A673 (cell line): Measurements from ENCODE around the gene ROS1. TPM values are rescaled to one million over a fixed set of nuclear protein-coding genes. Genes with fewer than 3 reads are reported as not detected.

Experiments used
- BruUV-seq: library from RNA; stranded (reverse); fragments of 400-500 nt; replicated peaks from 2 replicates; lab custom pipeline; 2021; lab: Mats Ljungman, UMichigan
- CTCF ChIA-PET: fragments of 300-600 bp; sonication (Branson Sonifier 250); formaldehyde crosslinking; loops from one replicate; lab custom pipeline; 2022; ENCODE audit warnings: antibody characterized with exemption; lab: Charles Lee
- POLR2A ChIA-PET: fragments of 300-600 bp; sonication (Branson Sonifier 250); formaldehyde crosslinking; loops from one replicate; lab custom pipeline; 2022; ENCODE audit warnings: antibody characterized with exemption; ENCODE audit not compliant: low non-redundant PET; lab: Charles Lee
- DNase-seq: peaks from one replicate; pipeline ENCODE4 v3.0.0-alpha.2; 2015; ENCODE audit warnings: low spot score
- H3K27ac ChIP-seq: fragments of 200-600 bp; sonication (generic); 2 replicates; pipeline ENCODE4 v1.5.1; 2016; ENCODE audit warnings: mixed run types, low read depth, mild to moderate bottlenecking, mixed read lengths, antibody characterized with exemption, low read length; ENCODE audit not compliant: poor library complexity, severe bottlenecking
- H3K27me3 ChIP-seq: fragments of 200-600 bp; sonication (generic); replicated peaks from 2 replicates; pipeline ENCODE4 v1.6.1; 2017; ENCODE audit warnings: mixed run types, low read depth, mild to moderate bottlenecking, mixed read lengths, antibody characterized with exemption, low read length; ENCODE audit not compliant: insufficient read depth, poor library complexity
- H3K36me3 ChIP-seq: fragments of 200-600 bp; sonication (generic); 2 replicates; pipeline ENCODE4 v1.6.1; 2016; ENCODE audit warnings: mixed run types, mild to moderate bottlenecking, mixed read lengths, antibody characterized with exemption, low read length; ENCODE audit not compliant: insufficient read depth, poor library complexity, severe bottlenecking
- H3K4me1 ChIP-seq: fragments of 200-600 bp; sonication (generic); 2 replicates; pipeline ENCODE4 v1.6.1; 2017; ENCODE audit warnings: mixed run types, mild to moderate bottlenecking, mixed read lengths, antibody characterized with exemption, low read length; ENCODE audit not compliant: insufficient read depth, poor library complexity, severe bottlenecking
- H3K4me3 ChIP-seq: fragments of 200-600 bp; sonication (generic); 2 replicates; pipeline ENCODE4 v1.5.1; 2016; ENCODE audit warnings: low read depth, mixed run types, mild to moderate bottlenecking, mixed read lengths, low read length; ENCODE audit not compliant: poor library complexity, severe bottlenecking
- H3K9me3 ChIP-seq: fragments of 200-600 bp; sonication (generic); 2 replicates; pipeline ENCODE4 v1.6.1; 2016; ENCODE audit warnings: mixed run types, low read depth, mild to moderate bottlenecking, mixed read lengths, antibody characterized with exemption, low read length; ENCODE audit not compliant: poor library complexity, severe bottlenecking
- EZH2 ChIP-seq: fragments of 200-600 bp; sonication (generic); IDR thresholded peaks from 2 replicates; pipeline ENCODE4 v1.6.1; 2017; ENCODE audit warnings: borderline replicate concordance, low read depth, mild to moderate bottlenecking, mixed read lengths, antibody characterized with exemption, low read length; ENCODE audit not compliant: poor library complexity, severe bottlenecking
- intact Hi-C: fragments of 100-400 bp; cut with micrococcal nuclease; formaldehyde crosslinking; loops from one replicate; pipeline ENCODE4 v1.10.0; 2022; ENCODE audit not compliant: unreplicated experiment
- total RNA-seq: library from RNA; stranded (reverse); gene quantifications from 2 replicates; pipeline ENCODE4 v1.2.3, GENCODE V29; 2021
- TF ChIP-seq, protein P1 (sequence below): fragments of 300-800, 200-600 bp; sonication (generic); conservative IDR thresholded peaks from 2 replicates; pipeline ENCODE4 v1.5.1; 2017; ENCODE audit warnings: low read depth, mild to moderate bottlenecking, antibody characterized with exemption, low read length, moderate library complexity, mixed read lengths

Gene ROS1
- total RNA-seq, 1 experiment from 2014 or later = not detected

DNA sequence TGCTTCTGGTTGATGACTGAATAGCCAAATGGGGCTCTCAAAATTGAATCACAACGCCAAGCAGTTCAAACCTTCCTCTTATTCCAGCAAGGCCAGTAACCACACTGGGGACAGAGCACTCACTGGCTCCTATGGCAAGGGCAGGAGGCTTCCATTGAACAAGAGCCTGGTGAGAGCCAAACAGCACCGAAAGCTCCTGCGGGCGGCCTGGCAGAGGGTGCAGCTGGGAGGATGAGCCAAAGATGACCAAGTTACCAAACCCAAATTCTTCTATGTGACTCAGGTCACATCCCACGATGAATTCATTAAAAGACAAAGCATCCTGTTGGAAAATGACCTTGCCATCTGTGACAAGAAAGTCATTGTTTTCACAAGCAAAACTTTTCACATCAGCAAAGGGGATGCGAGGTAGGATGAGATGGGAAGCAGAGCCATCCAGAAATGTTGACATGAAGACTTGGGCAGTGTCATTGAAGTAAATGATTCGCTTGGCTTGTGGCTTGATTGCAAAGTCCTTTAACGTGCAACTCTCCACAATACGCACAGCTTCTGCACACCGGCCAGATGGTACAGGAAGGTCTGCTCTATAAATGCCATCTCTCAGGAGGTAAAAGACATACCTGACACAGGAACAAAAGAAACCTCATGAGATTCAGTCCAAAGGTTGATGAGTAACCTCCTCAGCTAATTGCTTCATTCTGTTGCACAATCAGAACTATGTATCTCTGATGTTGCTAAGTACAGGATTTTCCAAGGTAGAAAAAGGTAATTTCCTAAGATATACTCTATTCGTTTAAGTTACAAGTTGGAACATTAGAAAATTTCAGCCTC is 36.3 kb downstream of the ROS1 start:
- intact Hi-C loops = no loop called here

DNA sequence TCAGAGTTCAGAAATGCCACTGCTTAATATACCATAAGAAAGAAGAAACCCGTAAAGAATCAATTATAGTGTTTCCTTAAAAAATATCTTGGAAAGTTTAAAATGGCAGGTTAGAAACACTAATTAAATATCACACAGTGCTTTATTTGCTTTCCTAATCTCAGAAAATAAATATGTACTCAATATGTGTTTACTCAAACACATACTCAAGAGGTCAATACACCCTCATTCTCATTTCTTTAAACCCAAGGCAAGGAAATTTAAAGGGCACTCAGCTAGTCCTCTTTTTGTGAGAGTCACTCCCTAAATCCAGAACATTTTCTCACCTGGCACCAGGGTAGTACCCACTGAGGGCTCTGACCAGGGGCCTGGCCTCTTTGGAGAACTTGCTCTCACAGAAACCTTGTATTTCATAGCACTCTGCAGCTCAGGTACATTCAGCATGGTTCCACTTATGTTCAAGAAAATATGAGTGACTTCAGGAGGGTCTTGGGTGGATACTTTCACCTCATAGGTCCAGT is 38.2 kb downstream of the ROS1 start:
- H3K27me3 ChIP-seq = peaks cover 28% of the 10 kb centered on the region
- BruUV-seq = no TSS peak
- CTCF ChIA-PET = no interaction called here

More for the DNA sequence above, 36.3 kb downstream of the ROS1 start:
- no peaks in the 10 kb centered on the region for H3K4me1 ChIP-seq
- CTCF ChIA-PET = no interaction called here
- no peak overlapping the region for H3K27ac ChIP-seq
- no peak for TF ChIP-seq EZH2
- no peaks in the 10 kb centered on the region for H3K36me3 ChIP-seq
- no peak for DNase-seq
- no TSS peak for BruUV-seq
- H3K27me3 ChIP-seq = peaks cover 22% of the 10 kb centered on the region
- H3K4me3 ChIP-seq = no peak overlapping the region
- POLR2A ChIA-PET = no interaction called here
- H3K9me3 ChIP-seq = no peaks in the 10 kb centered on the region

GRCh38 chr6:117384659-117385058 is 41.1 kb downstream of the ROS1 start:
- TF ChIP-seq, protein P1, sequence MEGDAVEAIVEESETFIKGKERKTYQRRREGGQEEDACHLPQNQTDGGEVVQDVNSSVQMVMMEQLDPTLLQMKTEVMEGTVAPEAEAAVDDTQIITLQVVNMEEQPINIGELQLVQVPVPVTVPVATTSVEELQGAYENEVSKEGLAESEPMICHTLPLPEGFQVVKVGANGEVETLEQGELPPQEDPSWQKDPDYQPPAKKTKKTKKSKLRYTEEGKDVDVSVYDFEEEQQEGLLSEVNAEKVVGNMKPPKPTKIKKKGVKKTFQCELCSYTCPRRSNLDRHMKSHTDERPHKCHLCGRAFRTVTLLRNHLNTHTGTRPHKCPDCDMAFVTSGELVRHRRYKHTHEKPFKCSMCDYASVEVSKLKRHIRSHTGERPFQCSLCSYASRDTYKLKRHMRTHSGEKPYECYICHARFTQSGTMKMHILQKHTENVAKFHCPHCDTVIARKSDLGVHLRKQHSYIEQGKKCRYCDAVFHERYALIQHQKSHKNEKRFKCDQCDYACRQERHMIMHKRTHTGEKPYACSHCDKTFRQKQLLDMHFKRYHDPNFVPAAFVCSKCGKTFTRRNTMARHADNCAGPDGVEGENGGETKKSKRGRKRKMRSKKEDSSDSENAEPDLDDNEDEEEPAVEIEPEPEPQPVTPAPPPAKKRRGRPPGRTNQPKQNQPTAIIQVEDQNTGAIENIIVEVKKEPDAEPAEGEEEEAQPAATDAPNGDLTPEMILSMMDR = no peak
- no peak for TF ChIP-seq EZH2
- Histone ChIP-seq H3K4me1 (no peaks in the 10 kb centered on the region), H3K27me3 (peaks cover 13% of the 10 kb centered on the region), H3K4me3 (no peak overlapping the region), H3K36me3 (no peaks in the 10 kb centered on the region), H3K27ac (no peak overlapping the region), H3K9me3 (no peaks in the 10 kb centered on the region)
- no peak for DNase-seq
- intact Hi-C loops = no loop called here
- CTCF ChIA-PET = no interaction called here
- POLR2A ChIA-PET = no interaction called here
- no TSS peak for BruUV-seq

More for the DNA sequence above, 38.2 kb downstream of the ROS1 start:
- Histone ChIP-seq H3K9me3 (no peaks in the 10 kb centered on the region), H3K4me1 (no peaks in the 10 kb centered on the region), H3K36me3 (no peaks in the 10 kb centered on the region), H3K27ac (no peak overlapping the region), H3K4me3 (no peak overlapping the region)
- TF ChIP-seq EZH2 = no peak
- TF ChIP-seq, protein P1 = no peak
- intact Hi-C loops = no loop called here
- DNase-seq = no peak
- POLR2A ChIA-PET = no interaction called here

DNA sequence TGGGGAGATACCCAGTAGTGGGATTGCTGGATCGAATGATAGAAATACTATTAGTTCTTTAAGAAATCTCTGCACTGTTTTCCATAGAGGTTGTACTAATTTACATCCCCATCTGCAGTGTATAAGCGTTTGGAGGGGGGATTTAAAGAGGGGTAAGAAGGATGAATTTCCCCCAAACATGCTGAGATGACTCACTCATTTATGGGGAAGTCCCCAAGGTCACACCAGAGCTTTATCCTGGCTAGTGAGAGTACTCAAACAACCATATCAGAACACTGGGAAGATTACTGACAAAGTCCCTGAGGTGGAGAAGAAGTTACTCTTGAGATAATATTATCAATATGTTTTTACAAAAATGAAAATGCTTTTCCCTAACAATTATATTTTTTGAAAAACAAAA is 44.0 kb downstream of the ROS1 start:
- CTCF ChIA-PET = no interaction called here
- POLR2A ChIA-PET = no interaction called here
- no TSS peak for BruUV-seq
- Histone ChIP-seq H3K36me3 (no peaks in the 10 kb centered on the region), H3K27me3 (peaks cover 13% of the 10 kb centered on the region), H3K27ac (no peak overlapping the region), H3K4me3 (no peak overlapping the region), H3K4me1 (no peaks in the 10 kb centered on the region), H3K9me3 (no peaks in the 10 kb centered on the region)
- no peak for TF ChIP-seq EZH2
- TF ChIP-seq, protein P1 = no peak
- intact Hi-C loops = no loop called here
- no peak for DNase-seq
